CD4-positive, alpha-beta T cell (primary cell): ENCODE measurements around the gene NTNG2. TPM values are rescaled to one million over a fixed set of nuclear protein-coding genes. Genes with fewer than 3 reads are reported as not detected.

ENCODE experiments used
- ATAC-seq: fragments of 200-7000 bp; cut with Tn5 transposase; one replicate; pipeline ENCODE4 v1.10.0; 2022; ENCODE audit warnings: mild to moderate bottlenecking; ENCODE audit not compliant: poor library complexity
- CTCF ChIA-PET: fragments of 350-600 bp; sonication (Branson Sonifier 250); formaldehyde crosslinking; loops from one replicate; lab custom pipeline; 2021; ENCODE audit warnings: antibody characterized with exemption, inconsistent platforms; lab: Charles Lee
- POLR2A ChIA-PET: fragments of 350-600 bp; sonication (Branson Sonifier 250); formaldehyde crosslinking; loops from one replicate; lab custom pipeline; 2021; ENCODE audit warnings: antibody characterized with exemption, inconsistent platforms; lab: Charles Lee
- DNase-seq, 14 experiments: peaks; one replicate each; pipeline ENCODE4 v3.0.0-alpha.2; 2013 to 2020; ENCODE audit warnings: mixed read lengths in 2 of 14
- H3K27ac ChIP-seq, 2 donors: one replicate each; pipeline versions ENCODE4 v1.5.1 to v1.7.0; 2013; ENCODE audit warnings: low read length in 2 of 2, low read depth in 1 of 2, mild to moderate bottlenecking in 1 of 2
- H3K27me3 ChIP-seq, 2 experiments: 1 replicate in 1 of 2; 2 replicates in 1 of 2; pipeline versions ENCODE4 v1.6.1 to v1.7.0; 2013; ENCODE audit warnings: low read length in 2 of 2, control low read depth in 1 of 2, mild to moderate bottlenecking in 1 of 2, moderate library complexity in 1 of 2; ENCODE audit not compliant: insufficient read depth in 2 of 2, control insufficient read depth in 1 of 2
- H3K36me3 ChIP-seq: one replicate; pipeline ENCODE4 v1.6.1; 2013; ENCODE audit warnings: low read length, control low read depth; ENCODE audit not compliant: insufficient read depth
- H3K4me1 ChIP-seq: one replicate; pipeline ENCODE4 v1.6.1; 2013; ENCODE audit warnings: low read length, control low read depth; ENCODE audit not compliant: insufficient read depth
- H3K4me3 ChIP-seq: one replicate; pipeline ENCODE4 v1.5.1; 2013; ENCODE audit warnings: mild to moderate bottlenecking, low read length, moderate library complexity
- H3K9me3 ChIP-seq, 2 experiments: 1 replicate in 1 of 2; 2 replicates in 1 of 2; pipeline versions ENCODE4 v1.6.1 to v1.7.0; 2013; ENCODE audit warnings: low read length in 2 of 2, mild to moderate bottlenecking in 2 of 2, control low read depth in 1 of 2, moderate library complexity in 1 of 2; ENCODE audit not compliant: control insufficient read depth in 1 of 2, insufficient read depth in 1 of 2
- H3K27ac Mint-ChIP-seq: one replicate; pipeline ENCODE4 v1.8.0; 2020; ENCODE audit warnings: mixed read lengths
- H3K27me3 Mint-ChIP-seq: one replicate; pipeline ENCODE4 v1.8.0; 2021; ENCODE audit warnings: mixed read lengths
- H3K36me3 Mint-ChIP-seq: one replicate; pipeline ENCODE4 v1.8.0; 2021; ENCODE audit warnings: low read depth, mixed read lengths
- H3K4me1 Mint-ChIP-seq: one replicate; pipeline ENCODE4 v1.8.0; 2021; ENCODE audit warnings: low read depth, mixed read lengths
- H3K4me3 Mint-ChIP-seq: one replicate; pipeline ENCODE4 v1.8.0; 2020; ENCODE audit warnings: mild to moderate bottlenecking, mixed read lengths
- H3K9me3 Mint-ChIP-seq: one replicate; pipeline ENCODE4 v1.8.0; 2020; ENCODE audit warnings: mixed read lengths
- intact Hi-C, 2 experiments: fragments of 100-400 bp; cut with DNase I in 1 of 2; cut with micrococcal nuclease in 1 of 2; formaldehyde crosslinking; loops; one replicate each; pipeline versions ENCODE4 v1.15.1 to v1.9.0; 2023 to 2025; cut with DNase I, micrococcal nuclease
- total RNA-seq, 174 experiments: library from RNA in 2 of 174; stranded (reverse) in 2 of 174; gene quantifications; one replicate each; pipeline ENCODE4 v1.2.3 and lab custom pipeline; 2021 to 2026
- TF ChIP-seq, protein P1 (sequence below): fragments of 200-600 bp; IDR thresholded peaks from one replicate; pipeline ENCODE4 v1.8.0; 2022; ENCODE audit warnings: antibody characterized with exemption, mild to moderate bottlenecking

Gene NTNG2
- total RNA-seq, 2 experiments from 2014 or later, result 2.2 to 2.6 TPM

DNA sequence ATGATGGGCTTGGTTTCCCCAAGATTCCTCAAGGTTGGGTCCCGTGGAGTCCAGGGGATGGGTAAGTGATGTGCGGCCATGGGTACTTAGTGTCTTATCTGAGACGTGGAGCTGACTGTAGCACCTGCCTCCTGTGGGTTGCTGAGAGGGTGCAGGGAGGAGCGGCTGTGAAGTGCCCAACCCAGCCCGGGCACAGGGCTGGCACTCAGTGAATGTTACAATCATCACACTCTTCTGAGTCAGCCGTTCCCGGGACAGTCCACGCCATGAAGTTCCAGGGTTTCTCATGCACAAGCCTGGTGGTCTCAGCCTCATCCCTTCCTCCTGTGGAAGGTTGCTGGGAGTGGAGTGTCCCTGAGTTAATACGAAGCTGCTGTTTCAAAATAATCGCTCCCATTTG is 29.1 kb downstream of the NTNG2 start:
- Histone ChIP-seq H3K4me3 (no peak overlapping the region), H3K27ac (no peak overlapping the region), H3K4me1 (no peaks in the 10 kb centered on the region), H3K36me3 (no peaks in the 10 kb centered on the region), H3K27me3 (peaks cover 9 to 13% of the 10 kb centered on the region in 2 experiments), H3K9me3 (no peaks in the 10 kb centered on the region)
- H3K4me1 Mint-ChIP-seq, result no peaks in the 10 kb centered on the region
- DNase-seq (no peak), ATAC-seq (no peak)
- peaks cover 23% of the 10 kb centered on the region for H3K27me3 Mint-ChIP-seq
- no peaks in the 10 kb centered on the region for H3K36me3 Mint-ChIP-seq
- no peak overlapping the region for H3K4me3 Mint-ChIP-seq
- H3K9me3 Mint-ChIP-seq, result no peaks in the 10 kb centered on the region
- no peak overlapping the region for H3K27ac Mint-ChIP-seq
- CTCF ChIA-PET, result no interaction called here
- TF ChIP-seq, protein P1, sequence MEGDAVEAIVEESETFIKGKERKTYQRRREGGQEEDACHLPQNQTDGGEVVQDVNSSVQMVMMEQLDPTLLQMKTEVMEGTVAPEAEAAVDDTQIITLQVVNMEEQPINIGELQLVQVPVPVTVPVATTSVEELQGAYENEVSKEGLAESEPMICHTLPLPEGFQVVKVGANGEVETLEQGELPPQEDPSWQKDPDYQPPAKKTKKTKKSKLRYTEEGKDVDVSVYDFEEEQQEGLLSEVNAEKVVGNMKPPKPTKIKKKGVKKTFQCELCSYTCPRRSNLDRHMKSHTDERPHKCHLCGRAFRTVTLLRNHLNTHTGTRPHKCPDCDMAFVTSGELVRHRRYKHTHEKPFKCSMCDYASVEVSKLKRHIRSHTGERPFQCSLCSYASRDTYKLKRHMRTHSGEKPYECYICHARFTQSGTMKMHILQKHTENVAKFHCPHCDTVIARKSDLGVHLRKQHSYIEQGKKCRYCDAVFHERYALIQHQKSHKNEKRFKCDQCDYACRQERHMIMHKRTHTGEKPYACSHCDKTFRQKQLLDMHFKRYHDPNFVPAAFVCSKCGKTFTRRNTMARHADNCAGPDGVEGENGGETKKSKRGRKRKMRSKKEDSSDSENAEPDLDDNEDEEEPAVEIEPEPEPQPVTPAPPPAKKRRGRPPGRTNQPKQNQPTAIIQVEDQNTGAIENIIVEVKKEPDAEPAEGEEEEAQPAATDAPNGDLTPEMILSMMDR, result no peak
- intact Hi-C loops, result no loop called here
- POLR2A ChIA-PET, result no interaction called here

GRCh38 chr9:132192728-132193127 is 30.9 kb downstream of the NTNG2 start:
- TF ChIP-seq, protein P1, result no peak
- ChIA-PET CTCF (no interaction called here), POLR2A (no interaction called here)
- Histone ChIP-seq H3K4me3 (no peak overlapping the region), H3K27me3 (peaks cover 0 to 3% of the 10 kb centered on the region in 2 experiments), H3K4me1 (no peaks in the 10 kb centered on the region), H3K27ac (no peak overlapping the region), H3K9me3 (no peaks in the 10 kb centered on the region), H3K36me3 (no peaks in the 10 kb centered on the region)
- H3K4me3 Mint-ChIP-seq, result no peak overlapping the region
- no peak overlapping the region for H3K27ac Mint-ChIP-seq
- no peaks in the 10 kb centered on the region for H3K36me3 Mint-ChIP-seq
- H3K4me1 Mint-ChIP-seq, result no peaks in the 10 kb centered on the region
- DNase-seq (no peak), ATAC-seq (no peak)
- H3K27me3 Mint-ChIP-seq, result peaks cover 23% of the 10 kb centered on the region
- no peaks in the 10 kb centered on the region for H3K9me3 Mint-ChIP-seq
- intact Hi-C loops, result no loop called here

DNA sequence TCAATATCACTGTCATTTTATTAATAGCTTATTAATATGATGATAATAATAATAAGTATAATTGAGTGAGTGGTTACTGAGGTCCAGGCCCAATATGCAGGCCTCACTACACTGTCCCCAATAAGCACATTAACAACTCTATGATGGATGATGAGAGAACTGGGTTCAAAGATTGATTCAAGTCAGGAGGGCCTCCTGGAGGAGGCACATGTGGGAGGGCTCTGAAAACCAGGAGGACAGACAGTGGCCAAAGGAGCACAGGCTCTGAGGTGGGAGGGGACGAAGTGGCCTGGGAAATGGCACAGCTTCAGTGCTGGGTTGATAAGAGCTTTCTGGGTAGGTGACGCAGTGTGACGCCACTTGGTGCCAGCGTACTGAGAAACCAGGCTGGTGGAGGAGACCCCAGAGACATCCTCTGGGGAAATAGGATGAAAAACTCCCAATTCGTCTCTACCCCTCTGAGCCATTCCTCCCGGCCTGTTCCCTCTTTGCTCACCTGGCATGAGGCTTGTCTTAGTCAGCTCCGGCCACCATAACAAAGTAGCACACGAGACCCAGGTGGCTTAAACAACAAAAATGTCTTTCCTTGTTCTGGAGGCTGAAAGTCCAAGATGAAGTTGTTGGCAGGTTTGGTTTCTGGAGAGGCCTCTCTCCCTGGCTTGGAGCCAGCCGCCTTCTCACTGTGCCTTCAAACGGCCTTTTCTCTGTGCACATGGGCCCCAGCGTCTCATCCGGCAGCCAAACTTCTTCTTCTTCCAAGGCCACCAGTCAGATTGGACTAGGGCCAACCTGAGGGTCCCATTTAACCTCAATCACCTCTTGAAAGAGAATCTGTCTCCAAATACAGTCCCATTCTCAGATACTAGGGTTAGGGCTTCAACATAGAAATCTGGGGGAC is 31.6 kb downstream of the NTNG2 start:
- H3K4me1 ChIP-seq, result no peaks in the 10 kb centered on the region
- peaks cover 0 to 7% of the 10 kb centered on the region in 2 experiments for H3K9me3 ChIP-seq
- Mint-ChIP-seq H3K36me3 (no peaks in the 10 kb centered on the region), H3K4me1 (no peaks in the 10 kb centered on the region), H3K4me3 (no peak overlapping the region), H3K27ac (no peak overlapping the region), H3K9me3 (no peaks in the 10 kb centered on the region), H3K27me3 (peaks cover 23% of the 10 kb centered on the region)
- DNase-seq, result no peak
- H3K27ac ChIP-seq, result no peak overlapping the region
- TF ChIP-seq, protein P1, result no peak
- H3K36me3 ChIP-seq, result no peaks in the 10 kb centered on the region
- H3K27me3 ChIP-seq, result peaks cover 0 to 2% of the 10 kb centered on the region in 2 experiments
- ATAC-seq, result no peak
- H3K4me3 ChIP-seq, result no peak overlapping the region
- POLR2A ChIA-PET, result no interaction called here
- CTCF ChIA-PET, result no interaction called here
- intact Hi-C loops, result no loop called here
